Measurements from ENCODE around the gene CANX. TPM values are rescaled to one million over a fixed set of nuclear protein-coding genes. Genes with fewer than 3 reads are reported as not detected.

Gene CANX
- total and polyA plus RNA-seq, 8 donors: 81.7 to 638 (median 216) TPM

- H3K36me3 ChIP-seq: peaks cover 13 to 26% (median 21%) of the 10 kb centered on the region in 4 donors
- H3K4me1 ChIP-seq: peaks cover 45 to 98% (median 68%) of the 10 kb centered on the region in 4 donors
- no peaks in the 10 kb centered on the region for H3K9me3 ChIP-seq
- no peak overlapping the region for H3K4me3 ChIP-seq
- WGBS, 5 donors: 11 to 31% (median 20%) methylated on average over 3 of the region's 3 CpGs
- intact Hi-C loops (cut with DNase I; ENCODE audit: low total_unique reads): no loop called here
- TF ChIP-seq POLR2A (IDR thresholded peaks at IDR 0.05) (no peak), CTCF (IDR thresholded peaks at IDR 0.05) (no peak), EP300 (IDR thresholded peaks at IDR 0.05) (no peak), POLR2AphosphoS5 (IDR thresholded peaks at IDR 0.05) (no peak)
- no peaks in the 10 kb centered on the region for H3K27me3 ChIP-seq
- no peak for DNase-seq
- H3K27ac ChIP-seq: peak overlapping the region in 4 of 5 donors; percentile 6 to 73 (median 67)
Measured at GRCh38 chr5:179762781-179763176, 64.0 kb downstream of the CANX start.

- DNase-seq: peak; percentile 71 to 92
- 16 to 26% (median 19%) methylated on average over 10 of the region's 10 CpGs for WGBS, 5 donors
- Histone ChIP-seq H3K9me3 (no peaks in the 10 kb centered on the region), H3K27me3 (no peaks in the 10 kb centered on the region), H3K36me3 (peaks cover 13 to 32% (median 27%) of the 10 kb centered on the region in 4 donors), H3K4me3 (no peak overlapping the region), H3K27ac (peak overlapping the region in 4 of 5 donors; percentile 29 to 73 (median 67)), H3K4me1 (peaks cover 41 to 94% (median 68%) of the 10 kb centered on the region in 4 donors)
- intact Hi-C loops (cut with DNase I; ENCODE audit: low total_unique reads): no loop called here
- peak in 5 of 7 experiments; percentile 79 to 89 (median 85) for TF ChIP-seq CTCF (IDR thresholded peaks at IDR 0.05)
- TF ChIP-seq POLR2AphosphoS5 (IDR thresholded peaks at IDR 0.05): peak in 2 of 3 donors; percentile 13 to 46
- TF ChIP-seq EP300 (IDR thresholded peaks at IDR 0.05): no peak
Measured at GRCh38 chr5:179763215-179763945, 64.6 kb downstream of the CANX start.

- Histone ChIP-seq H3K4me3 (no peak overlapping the region), H3K36me3 (peaks cover 16 to 39% (median 34%) of the 10 kb centered on the region in 4 donors), H3K4me1 (peaks cover 41 to 93% (median 66%) of the 10 kb centered on the region in 4 donors), H3K9me3 (no peaks in the 10 kb centered on the region), H3K27ac (peak overlapping the region in 4 of 5 donors; percentile 29 to 73 (median 67)), H3K27me3 (no peaks in the 10 kb centered on the region)
- intact Hi-C loops (cut with DNase I; ENCODE audit: low total_unique reads): no loop called here
- DNase-seq: no peak
- 66 to 76% (median 75%) methylated on average over 8 of the region's 8 CpGs for WGBS, 5 donors
- TF ChIP-seq CTCF (IDR thresholded peaks at IDR 0.05): no peak
Measured at GRCh38 chr5:179764056-179764455, 65.3 kb downstream of the CANX start.

- no peaks in the 10 kb centered on the region for H3K9me3 ChIP-seq
- WGBS, 5 donors: 56 to 68% (median 64%) methylated on average over 13 of the region's 13 CpGs
- intact Hi-C loops (cut with DNase I; ENCODE audit: low total_unique reads): no loop called here
Measured at GRCh38 chr5:179765400-179765799, 66.6 kb downstream of the CANX start.

More at GRCh38 chr5:179765400-179765799, 66.6 kb downstream of the CANX start:
- peaks cover 41 to 86% (median 63%) of the 10 kb centered on the region in 4 donors for H3K4me1 ChIP-seq
- no peaks in the 10 kb centered on the region for H3K27me3 ChIP-seq
- H3K36me3 ChIP-seq: peaks cover 28 to 53% (median 47%) of the 10 kb centered on the region in 4 donors
- TF ChIP-seq CTCF (IDR thresholded peaks at IDR 0.05) (no peak), POLR2AphosphoS5 (IDR thresholded peaks at IDR 0.05) (no peak), POLR2A (IDR thresholded peaks at IDR 0.05) (no peak), EP300 (IDR thresholded peaks at IDR 0.05) (no peak)
- peak in 1 of 2 donors; percentile 24 for DNase-seq
- no peak overlapping the region for H3K4me3 ChIP-seq
- H3K27ac ChIP-seq: peak overlapping the region in 4 of 5 donors; percentile 29 to 73 (median 55)
